GM12878 (cell line): Measurements from ENCODE around the gene GMCL1. TPM values are rescaled to one million over a fixed set of nuclear protein-coding genes. Genes with fewer than 3 reads are reported as not detected.

Experiments used
- ATAC-seq: fragments of 200-7000 bp; cut with Tn5 transposase; 3 replicates; pipeline ENCODE4 v1.9.1; 2020; ENCODE audit warnings: mild to moderate bottlenecking, moderate library complexity
- BruUV-seq: library from RNA; stranded (reverse); fragments of 400-500 nt; replicated peaks from 2 replicates; lab custom pipeline; 2021; lab: Mats Ljungman, UMichigan
- CTCF ChIA-PET: fragments of 300-600 bp; sonication (Branson Sonifier 250); formaldehyde crosslinking; extraction: SDS; loops from one replicate; lab custom pipeline; 2021; ENCODE audit warnings: inconsistent platforms; lab: Yijun Ruan, JAX
- POLR2A ChIA-PET: fragments of 350-600 bp; formaldehyde crosslinking; extraction: SDS; loops from one replicate; lab custom pipeline; 2021; ENCODE audit warnings: inconsistent platforms; lab: Charles Lee
- RAD21 ChIA-PET: fragments of 300-600 bp; sonication (Branson Sonifier 250); formaldehyde crosslinking; loops from one replicate; lab custom pipeline; 2023; ENCODE audit warnings: antibody characterized with exemption; ENCODE audit not compliant: unreplicated experiment; lab: Charles Lee
- SMC1A ChIA-PET: fragments of 300-600 bp; sonication (Branson Sonifier 250); formaldehyde crosslinking; loops from one replicate; lab custom pipeline; 2023; ENCODE audit not compliant: unreplicated experiment, uncharacterized antibody; lab: Charles Lee
- DNase-seq: peaks from one replicate; pipeline ENCODE4 v3.0.0-alpha.2; 2011; ENCODE audit warnings: low read depth, low spot score
- FAIRE-seq: peaks from 3 replicates; lab custom pipeline; 2011; peaks lifted over from hg19 to GRCh38; lab: Jason Lieb, UNC
- H2AFZ ChIP-seq: 2 replicates; pipeline ENCODE4 v1.6.0; 2011; ENCODE audit warnings: low read depth, low read length, control low read depth; ENCODE audit not compliant: control insufficient read depth
- H3K27ac ChIP-seq: 2 replicates; pipeline ENCODE4 v1.5.1; 2011; ENCODE audit warnings: control low read depth; ENCODE audit not compliant: control insufficient read depth, insufficient read depth
- H3K27me3 ChIP-seq, 2 experiments: replicated peaks in 1 of 2; 2 replicates each; pipeline versions ENCODE4 v1.6.0 to v1.6.1; 2011; ENCODE audit warnings: low read length in 1 of 2; ENCODE audit not compliant: control insufficient read depth in 2 of 2, insufficient read depth in 2 of 2
- H3K36me3 ChIP-seq, 2 experiments: 2 replicates each; pipeline ENCODE4 v1.5.1; 2011; ENCODE audit warnings: low read length in 1 of 2; ENCODE audit not compliant: control insufficient read depth in 2 of 2, insufficient read depth in 2 of 2
- H3K4me1 ChIP-seq: 2 replicates; pipeline ENCODE4 v1.6.1; 2011; ENCODE audit warnings: mild to moderate bottlenecking, low read length, moderate library complexity, mixed read lengths; ENCODE audit not compliant: control insufficient read depth, insufficient read depth
- H3K4me2 ChIP-seq: 2 replicates; pipeline ENCODE4 v1.6.0; 2011; ENCODE audit warnings: control low read depth; ENCODE audit not compliant: control insufficient read depth, insufficient read depth
- H3K4me3 ChIP-seq: fragments of 200-600 bp; sonication (generic); 2 replicates; pipeline ENCODE4 v1.5.1; 2016
- H3K79me2 ChIP-seq: 2 replicates; pipeline ENCODE4 v1.6.0; 2011; ENCODE audit warnings: low read length; ENCODE audit not compliant: control insufficient read depth, insufficient read depth
- H3K9ac ChIP-seq: 2 replicates; pipeline ENCODE4 v1.8.0; 2011; ENCODE audit warnings: low read length, control low read depth, mixed read lengths; ENCODE audit not compliant: control insufficient read depth, insufficient read depth
- H3K9me3 ChIP-seq: replicated peaks from 3 replicates; pipeline ENCODE4 v1.5.1; 2011; ENCODE audit warnings: mild to moderate bottlenecking, low read length; ENCODE audit not compliant: control insufficient read depth, insufficient read depth
- H4K20me1 ChIP-seq: 2 replicates; pipeline ENCODE4 v1.6.0; 2011; ENCODE audit not compliant: control insufficient read depth, insufficient read depth
- CHD1 ChIP-seq: IDR thresholded peaks from 2 replicates; pipeline ENCODE4 v1.6.1; 2012; ENCODE audit warnings: low read depth, low read length, improper control_type of control experiment
- CTCF ChIP-seq, 3 experiments: IDR thresholded peaks in 2 of 3; conservative IDR thresholded peaks in 1 of 3; 2 replicates each; pipeline ENCODE4 v1.5.1; 2011; ENCODE audit warnings: low read depth in 3 of 3, low read length in 3 of 3, mild to moderate bottlenecking in 3 of 3, control low read depth in 2 of 3, moderate library complexity in 2 of 3, inconsistent platforms in 1 of 3, mixed read lengths in 1 of 3; ENCODE audit not compliant: control insufficient read depth in 2 of 3, insufficient read depth in 1 of 3; ENCODE audit errors: extremely low read depth in 1 of 3
- ESRRA ChIP-seq: IDR thresholded peaks from 2 replicates; pipeline ENCODE4 v1.6.1; 2012; ENCODE audit warnings: mild to moderate bottlenecking, low read length, improper control_type of control experiment
- IRF5 ChIP-seq: fragments of 450-650 bp; IDR thresholded peaks from 2 replicates; pipeline ENCODE4 v1.6.1; 2017; ENCODE audit warnings: borderline replicate concordance
- LARP7 ChIP-seq: fragments of 450-650 bp; IDR thresholded peaks from 2 replicates; pipeline ENCODE4 v1.6.1; 2017; ENCODE audit warnings: mild to moderate bottlenecking
- MTA2 ChIP-seq: fragments of 450-650 bp; IDR thresholded peaks from 2 replicates; pipeline ENCODE4 v1.6.1; 2016; ENCODE audit warnings: low read depth, mild to moderate bottlenecking, moderate library complexity
- RAD51 ChIP-seq: fragments of 450-650 bp; IDR thresholded peaks from 2 replicates; pipeline ENCODE4 v1.6.1; 2016; ENCODE audit warnings: moderate library complexity, mild to moderate bottlenecking, inconsistent platforms
- RCOR1 ChIP-seq: conservative IDR thresholded peaks from 2 replicates; pipeline ENCODE4 v1.6.1; 2012; ENCODE audit warnings: low read depth, low read length, improper control_type of control experiment
- TBL1XR1 ChIP-seq: IDR thresholded peaks from 2 replicates; pipeline ENCODE4 v1.6.1; 2012; ENCODE audit warnings: low read depth, low read length, improper control_type of control experiment
- TCF12 ChIP-seq: IDR thresholded peaks from 2 replicates; pipeline ENCODE4 v1.6.1; 2011; ENCODE audit warnings: low read depth, mild to moderate bottlenecking, low read length
- WRNIP1 ChIP-seq: IDR thresholded peaks from 2 replicates; pipeline ENCODE4 v1.6.1; 2011; ENCODE audit warnings: low read depth, low read length, improper control_type of control experiment, borderline replicate concordance
- YY1 ChIP-seq: IDR thresholded peaks from 2 replicates; pipeline ENCODE4 v1.6.1; 2011; ENCODE audit warnings: low read depth, mild to moderate bottlenecking, low read length
- ZBED1 ChIP-seq: IDR thresholded peaks from 2 replicates; pipeline ENCODE4 v1.6.1; 2016; ENCODE audit warnings: borderline replicate concordance
- ZNF207 ChIP-seq: fragments of 450-650 bp; IDR thresholded peaks from 2 replicates; pipeline ENCODE4 v1.6.1; 2014; ENCODE audit warnings: antibody characterized with exemption, mild to moderate bottlenecking, borderline replicate concordance
- ZNF687 ChIP-seq: fragments of 450-650 bp; IDR thresholded peaks from 2 replicates; pipeline ENCODE4 v1.6.1; 2017; ENCODE audit warnings: mild to moderate bottlenecking, moderate library complexity
- ZSCAN29 ChIP-seq: fragments of 450-650 bp; IDR thresholded peaks from 2 replicates; pipeline ENCODE4 v1.6.1; 2017; ENCODE audit warnings: mild to moderate bottlenecking, moderate library complexity
- WGBS: methylation state at CpG from one replicate; pipeline ENCODE4 v1.1.6; 2016; ENCODE audit warnings: low lambda C conversion rate; ENCODE audit not compliant: insufficient replicate concordance, insufficient coverage; ENCODE audit errors: missing lambda C conversion rate; 5-methylcytosine and 5-hydroxymethylcytosine counted together
- in situ Hi-C: fragments of 300-500 bp; cut with MboI; formaldehyde crosslinking; loops from 9 replicates; pipeline ENCODE4 v1.14.3; 2018; ENCODE audit warnings: mixed read lengths
- intact Hi-C: fragments of 100-400 bp; cut with micrococcal nuclease; formaldehyde crosslinking; loops from one replicate; pipeline ENCODE4 v1.14.2; 2022; ENCODE audit not compliant: unreplicated experiment
- polyA plus RNA-seq, 11 experiments: library from polyadenylated mRNA; depleted of rRNA in 4 of 11; unstranded in 6 of 11; stranded (reverse) in 5 of 11; fragments of >200 nt; fragmentation: Nextera tagmentation in 4 of 11; fragmentation: Illumina TruSeq in 1 of 11; extraction: Ambion mirVana in 4 of 11; extraction: Trizol in 1 of 11; gene quantifications; 1 replicate in 1 of 11; 2 replicates in 10 of 11; pipeline versions ENCODE4 v1.2.1 to v1.2.3, GENCODE V29; 2011 to 2016; ENCODE audit warnings: inconsistent platforms in 2 of 11, missing spikeins in 2 of 11, low read depth in 1 of 11
- total RNA-seq, 4 experiments: library from RNA; depleted of rRNA in 3 of 4; stranded (reverse); fragments of >200 nt in 3 of 4; fragmentation: Illumina TruSeq in 1 of 4; extraction: Trizol in 1 of 4; gene quantifications; 2 replicates each; pipeline versions ENCODE4 v1.2.1 to v1.2.3, GENCODE V29; 2013 to 2021

GMCL1 gene
- total and polyA plus RNA-seq, 10 of the 15 experiments (the other 5 are each of a cell fraction or from before 2014, with no cell fraction given): 3.7 to 21.4 (median 12.3) TPM

GRCh38 chr2:69810550-69810949 is 18.9 kb upstream of the GMCL1 start (continued):
- TF ChIP-seq ZNF687 (no peak), CHD1 (no peak), TBL1XR1 (no peak), YY1 (no peak), ZNF207 (no peak), TCF12 (no peak), ESRRA (no peak), WRNIP1 (no peak)

GRCh38 chr2:69811018-69811417 is 18.4 kb upstream of the GMCL1 start:
- FAIRE-seq: no peak
- no peak for DNase-seq
- peaks cover 5 to 19% of the 10 kb centered on the region in 2 experiments; a peak in 2 of 4 replicates for H3K36me3 ChIP-seq
- in situ Hi-C loops: loop anchor here (5.0 to 25.0 kb wide), 2 partner anchors 89 to 249 kb away; no protein-coding TSS in a partner anchor
- intact Hi-C loops: no loop called here
- H3K27ac ChIP-seq: no peak overlapping the region
- SMC1A ChIA-PET: interaction anchor here (1.1 to 4.6 kb wide), 5 partner anchors 10 to 86 kb away, joined by 3 to 29 read pairs (median 6); no protein-coding TSS in a partner anchor
- no peak for ATAC-seq
- CTCF ChIA-PET: interaction anchor here (0.9 to 13.5 kb wide), 2 partner anchors 69 to 86 kb away, joined by 3 to 408 read pairs; no protein-coding TSS in a partner anchor
- POLR2A ChIA-PET: interaction anchor here (1.7 kb wide), 1 partner anchor 66 kb away, joined by 5 read pairs; no protein-coding TSS in a partner anchor
- H3K4me1 ChIP-seq: no peaks in the 10 kb centered on the region
- H3K9ac ChIP-seq: no peak overlapping the region
- no peak overlapping the region for H3K4me3 ChIP-seq
- H3K79me2 ChIP-seq: no peaks in the 10 kb centered on the region
- H3K27me3 ChIP-seq: no peaks in the 10 kb centered on the region
- RAD21 ChIA-PET: interaction anchor here (0.9 to 5.8 kb wide), 4 partner anchors 10 to 87 kb away, joined by 3 to 35 read pairs (median 5); no protein-coding TSS in a partner anchor
- no peak overlapping the region for H2AFZ ChIP-seq
- 95% methylated on average over 5 of the region's 5 CpGs for WGBS
- no peak overlapping the region for H3K4me2 ChIP-seq
- BruUV-seq: no TSS peak
- no peaks in the 10 kb centered on the region for H3K9me3 ChIP-seq
- H4K20me1 ChIP-seq: no peaks in the 10 kb centered on the region
- TF ChIP-seq CTCF (IDR thresholded peaks at IDR 0.05 in 2 of 3, conservative IDR thresholded peaks at IDR 0.05 in 1 of 3; ENCODE audit: control insufficient read depth in 2 of 3, extremely low read depth in 1 of 3, insufficient read depth in 1 of 3, low read depth in 3 of 3, low read length in 3 of 3) (no peak), ZSCAN29 (no peak), ZBED1 (no peak), LARP7 (no peak), IRF5 (no peak), RCOR1 (no peak), MTA2 (no peak), RAD51 (no peak)
